Naive B cell (primary cell): ENCODE results near the gene SELENON. TPM values are rescaled to one million over a fixed set of nuclear protein-coding genes. Genes with fewer than 3 reads are reported as not detected.

Source experiments
- ATAC-seq, 2 donors: fragments of 150-1000 bp; cut with Tn5 transposase; 2 replicates each; pipeline ENCODE4 v1.10.0; 2021; ENCODE audit warnings: low read depth in 2 of 2, mild to moderate bottlenecking in 2 of 2, moderate library complexity in 2 of 2
- DNase-seq: peaks from one replicate; pipeline ENCODE4 v3.0.0; 2022
- H3K27ac Mint-ChIP-seq, 6 donors: one replicate each; pipeline ENCODE4 v1.8.0; 2020 to 2022; ENCODE audit warnings: mild to moderate bottlenecking in 6 of 6, mixed read lengths in 6 of 6, moderate library complexity in 5 of 6, inconsistent platforms in 2 of 6
- H3K27me3 Mint-ChIP-seq, 3 donors: one replicate each; pipeline ENCODE4 v1.8.0; 2021 to 2022; ENCODE audit warnings: mixed read lengths in 3 of 3, mild to moderate bottlenecking in 1 of 3
- H3K36me3 Mint-ChIP-seq, 2 donors: one replicate each; pipeline ENCODE4 v1.8.0; 2020 to 2022; ENCODE audit warnings: mixed read lengths in 2 of 2, inconsistent platforms in 1 of 2, mild to moderate bottlenecking in 1 of 2
- H3K4me1 Mint-ChIP-seq, 3 donors: one replicate each; pipeline ENCODE4 v1.8.0; 2020 to 2022; ENCODE audit warnings: mixed read lengths in 3 of 3, inconsistent platforms in 1 of 3, mild to moderate bottlenecking in 1 of 3, moderate library complexity in 1 of 3
- H3K4me3 Mint-ChIP-seq, 8 donors: one replicate each; pipeline ENCODE4 v1.8.0; 2020 to 2022; ENCODE audit warnings: mild to moderate bottlenecking in 8 of 8, mixed read lengths in 8 of 8, moderate library complexity in 8 of 8, inconsistent platforms in 2 of 8
- H3K9me3 Mint-ChIP-seq, 7 donors: one replicate each; pipeline ENCODE4 v1.8.0; 2020 to 2022; ENCODE audit warnings: mixed read lengths in 7 of 7, mild to moderate bottlenecking in 5 of 7, inconsistent platforms in 2 of 7, moderate library complexity in 1 of 7
- polyA plus RNA-seq, 6 donors: library from polyadenylated mRNA; unstranded; fragments of 300-500 nt; fragmentation: Illumina TruSeq; gene quantifications; one replicate each; pipeline ENCODE4 v1.2.3, GENCODE V29; 2021; ENCODE audit warnings: low read depth in 6 of 6

The SELENON gene
- polyA plus RNA-seq, 6 donors from 2014 or later: 1.2 to 3.3 (median 1.3) TPM

DNA sequence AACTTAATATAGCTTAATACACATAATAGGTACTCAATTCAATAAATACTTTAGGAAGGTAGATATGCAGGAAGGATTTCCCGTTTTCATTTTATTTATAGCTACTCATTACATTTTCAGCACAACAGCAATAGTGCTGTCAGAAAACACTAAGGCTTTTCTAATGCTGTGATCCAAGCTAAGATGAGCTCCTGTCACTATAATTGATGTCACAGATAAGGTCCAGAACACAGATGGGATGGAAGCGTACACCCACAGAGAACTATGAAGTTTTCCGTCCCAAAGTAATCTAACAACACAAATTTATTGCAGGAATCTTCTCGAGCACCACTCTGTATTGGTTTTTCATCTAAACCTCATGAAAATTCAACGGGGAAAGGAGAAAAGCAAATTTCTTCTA is 45.7 kb downstream of the SELENON start:
- no peak for ATAC-seq
- peaks cover 0 to under 1% (median 0%) of the 10 kb centered on the region in 7 donors for H3K9me3 Mint-ChIP-seq
- H3K36me3 Mint-ChIP-seq: no peaks in the 10 kb centered on the region
- H3K4me3 Mint-ChIP-seq: no peak overlapping the region
- no peak overlapping the region for H3K27ac Mint-ChIP-seq
- H3K4me1 Mint-ChIP-seq: peaks cover 0 to 3% (median 0%) of the 10 kb centered on the region in 3 donors
- DNase-seq: no peak
- no peaks in the 10 kb centered on the region for H3K27me3 Mint-ChIP-seq

DNA sequence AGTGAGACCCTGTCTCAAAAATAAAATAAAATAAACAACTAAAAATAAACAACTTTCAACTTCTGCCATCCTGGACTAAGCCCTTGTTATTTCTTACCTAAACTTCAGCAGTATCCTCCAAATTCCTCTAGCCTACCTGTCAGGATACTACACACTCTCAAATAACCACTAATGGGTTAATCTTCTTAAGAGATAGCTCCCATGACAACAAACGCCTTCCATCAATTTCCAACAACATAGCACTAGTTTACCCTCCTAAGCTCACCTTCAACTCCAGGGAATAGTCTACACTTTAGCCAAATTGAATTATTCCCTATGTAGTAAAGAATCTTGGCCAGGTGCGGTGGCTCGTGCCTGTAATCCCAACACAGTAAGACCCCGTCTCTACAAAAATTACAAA is 47.9 kb downstream of the SELENON start:
- no peak for ATAC-seq
- Mint-ChIP-seq H3K27me3 (no peaks in the 10 kb centered on the region), H3K36me3 (no peaks in the 10 kb centered on the region), H3K4me3 (no peak overlapping the region), H3K27ac (no peak overlapping the region), H3K9me3 (peaks cover 0 to 2% (median 0%) of the 10 kb centered on the region in 7 donors), H3K4me1 (peaks cover 0 to 3% (median 0%) of the 10 kb centered on the region in 3 donors)
- DNase-seq: no peak

GRCh38 chr1:25848531-25848930 is 48.5 kb downstream of the SELENON start:
- peaks cover 0 to 2% (median 0%) of the 10 kb centered on the region in 7 donors for H3K9me3 Mint-ChIP-seq

GRCh38 chr1:25854554-25854953 is 54.6 kb downstream of the SELENON start:
- peaks cover 0 to 2% (median 0%) of the 10 kb centered on the region in 7 donors for H3K9me3 Mint-ChIP-seq
- H3K27me3 Mint-ChIP-seq: no peaks in the 10 kb centered on the region
- H3K27ac Mint-ChIP-seq: no peak overlapping the region
- no peaks in the 10 kb centered on the region for H3K36me3 Mint-ChIP-seq
- H3K4me1 Mint-ChIP-seq: peaks cover 7 to 12% (median 10%) of the 10 kb centered on the region in 3 donors
- no peak for DNase-seq
- H3K4me3 Mint-ChIP-seq: no peak overlapping the region
- ATAC-seq: no peak

More at GRCh38 chr1:25848531-25848930, 48.5 kb downstream of the SELENON start:
- H3K27me3 Mint-ChIP-seq: no peaks in the 10 kb centered on the region
- H3K4me1 Mint-ChIP-seq: peaks cover 0 to 3% (median 0%) of the 10 kb centered on the region in 3 donors
- no peak for ATAC-seq
- no peak for DNase-seq
- no peaks in the 10 kb centered on the region for H3K36me3 Mint-ChIP-seq
- H3K27ac Mint-ChIP-seq: no peak overlapping the region
- H3K4me3 Mint-ChIP-seq: no peak overlapping the region

GRCh38 chr1:25856856-25857255 is 56.9 kb downstream of the SELENON start:
- H3K4me3 Mint-ChIP-seq: peak overlapping the region in 1 of 8 donors; percentile 2
- no peaks in the 10 kb centered on the region for H3K36me3 Mint-ChIP-seq
- peaks cover 0 to 2% (median 0%) of the 10 kb centered on the region in 7 donors for H3K9me3 Mint-ChIP-seq
- ATAC-seq (no peak), DNase-seq (no peak)
- no peaks in the 10 kb centered on the region for H3K27me3 Mint-ChIP-seq
- no peak overlapping the region for H3K27ac Mint-ChIP-seq
- peaks cover 11 to 29% (median 26%) of the 10 kb centered on the region in 3 donors for H3K4me1 Mint-ChIP-seq

DNA sequence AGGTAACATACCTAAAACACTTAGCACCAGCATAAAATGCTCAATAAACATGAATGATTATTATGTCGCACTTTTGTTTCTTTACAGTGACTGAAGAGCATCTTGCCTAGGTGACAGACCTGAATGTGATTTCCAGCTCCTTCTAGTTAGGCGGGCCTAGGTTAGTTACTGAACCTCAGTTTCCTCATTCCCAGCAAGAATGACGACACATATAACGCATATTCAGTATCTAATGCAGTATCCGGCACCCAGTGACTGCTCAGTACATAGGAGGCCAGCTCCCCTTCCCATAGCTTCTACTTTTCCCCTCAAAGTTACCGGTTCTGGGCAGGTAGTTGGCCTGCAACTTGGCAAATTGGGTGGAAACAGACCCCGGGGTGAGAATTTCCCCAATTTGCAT is 58.5 kb downstream of the SELENON start:
- H3K4me1 Mint-ChIP-seq: peaks cover 11 to 34% (median 26%) of the 10 kb centered on the region in 3 donors
- peak overlapping the region in 2 of 6 donors; percentile 54 to 79 for H3K27ac Mint-ChIP-seq
- ATAC-seq: no peak
- no peaks in the 10 kb centered on the region for H3K27me3 Mint-ChIP-seq
- DNase-seq: no peak
- peak overlapping the region; percentile 84 to 97 (median 92) for H3K4me3 Mint-ChIP-seq
- H3K9me3 Mint-ChIP-seq: no peaks in the 10 kb centered on the region
- H3K36me3 Mint-ChIP-seq: no peaks in the 10 kb centered on the region

- Mint-ChIP-seq H3K4me3 (peak within 1 kb of the TSS; percentile 84 to 97 (median 94)), H3K27me3 (no peaks in the 10 kb centered on the region), H3K36me3 (no peaks in the 10 kb centered on the region), H3K4me1 (peaks cover 11 to 34% (median 26%) of the 10 kb centered on the region in 3 donors), H3K27ac (peak within 1 kb of the TSS; percentile 79 to 99 (median 94)), H3K9me3 (no peaks in the 10 kb centered on the region)
- peak; percentile 86 for DNase-seq
- ATAC-seq: peak; percentile 93 to 94
Measured at GRCh38 chr1:25858906-25859789, 59.2 kb downstream of the SELENON start, which contains the start of gene AUNIP. Gene AUNIP (minus strand): TSS chr1:25859457. CDS start chr1:25859357, 100 bp downstream.

DNA sequence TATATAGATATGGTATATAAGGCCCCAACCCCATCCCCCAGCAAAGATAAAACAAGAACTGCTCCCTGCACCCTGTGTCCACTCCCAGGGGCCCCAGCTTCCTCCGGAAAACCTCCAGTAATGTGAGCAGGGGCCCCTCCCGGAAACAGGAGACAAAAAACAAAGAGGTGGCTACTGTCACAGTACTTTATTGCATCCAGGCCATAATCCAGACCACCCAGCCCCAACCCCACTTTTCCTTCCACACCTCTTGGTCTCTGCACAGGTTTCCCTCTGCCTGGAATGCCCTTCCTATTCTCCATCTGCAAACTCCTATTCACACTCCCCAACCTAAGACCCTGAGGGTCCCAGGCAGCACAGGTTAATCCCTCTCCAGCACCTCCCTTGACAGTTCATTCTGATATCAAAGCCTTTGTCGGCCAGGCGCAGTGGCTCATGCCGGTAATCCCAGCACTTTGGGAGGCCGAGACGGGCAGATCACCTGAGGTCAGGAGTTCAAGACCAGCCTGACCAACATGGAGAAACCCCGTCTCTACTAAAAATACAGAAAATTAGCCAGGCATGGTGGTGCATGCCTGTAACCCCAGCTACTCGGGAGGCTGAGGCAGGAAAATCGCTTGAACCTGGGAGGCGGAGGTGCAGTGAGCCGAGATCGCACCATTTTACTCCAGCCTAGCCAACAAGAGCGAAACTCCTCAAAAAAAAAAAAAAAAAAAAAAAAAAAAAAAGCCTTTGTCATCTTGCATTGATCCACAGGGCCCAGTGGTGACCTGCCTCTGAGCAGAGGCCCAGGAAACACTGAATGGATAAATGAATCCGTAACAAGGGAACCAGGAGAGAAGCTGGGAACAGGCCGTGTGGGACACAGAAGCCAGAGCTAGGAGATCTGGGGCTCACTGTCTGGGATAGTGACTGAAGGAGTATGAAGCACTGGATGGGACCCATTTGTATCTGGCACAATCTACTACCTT is 61.6 kb downstream of the SELENON start:
- peak overlapping the region in 6 of 8 donors; percentile 48 to 93 (median 76) for H3K4me3 Mint-ChIP-seq
- H3K27ac Mint-ChIP-seq: peak overlapping the region in 5 of 6 donors; percentile 46 to 96 (median 73)
- no peak for ATAC-seq
- no peaks in the 10 kb centered on the region for H3K9me3 Mint-ChIP-seq
- H3K4me1 Mint-ChIP-seq: peaks cover 11 to 34% (median 26%) of the 10 kb centered on the region in 3 donors
- H3K27me3 Mint-ChIP-seq: no peaks in the 10 kb centered on the region
- no peaks in the 10 kb centered on the region for H3K36me3 Mint-ChIP-seq
- no peak for DNase-seq

DNA sequence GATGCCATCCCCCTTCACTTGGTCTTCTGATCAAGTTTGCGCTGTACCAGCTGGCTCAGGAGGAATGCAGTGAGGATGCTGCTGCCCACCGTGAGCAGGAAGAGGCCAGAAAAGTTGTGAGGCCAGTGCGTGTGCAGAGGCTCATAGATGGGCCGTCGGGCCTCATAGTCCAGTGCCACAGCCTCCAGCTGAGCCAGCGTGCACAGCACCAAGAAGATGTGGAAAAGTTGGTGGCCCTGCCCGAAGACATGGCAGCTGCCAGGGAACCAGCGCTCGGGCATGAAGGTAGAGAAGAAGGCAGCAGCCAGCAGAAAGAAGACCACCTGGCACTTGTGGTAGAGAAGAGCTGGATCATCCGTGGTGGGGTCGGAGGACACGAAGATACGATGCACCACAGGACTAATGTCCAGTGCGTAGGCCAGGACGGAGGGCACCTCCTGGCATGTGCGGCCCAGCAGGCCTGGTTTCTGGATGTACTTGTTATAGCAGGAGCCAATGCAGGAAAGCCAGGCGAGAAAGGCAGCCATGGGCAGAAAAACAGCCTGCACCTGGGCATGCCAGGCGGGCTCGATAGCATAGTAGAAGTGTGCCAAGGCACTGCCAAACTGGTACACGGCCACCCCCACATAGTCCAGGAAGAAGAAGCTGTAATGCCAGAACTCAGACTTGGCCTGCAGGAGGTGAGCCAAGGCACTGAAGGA is 62.9 kb downstream of the SELENON start:
- Mint-ChIP-seq H3K27ac (peak overlapping the region in 2 of 6 donors; percentile 56 to 78), H3K27me3 (no peaks in the 10 kb centered on the region), H3K9me3 (no peaks in the 10 kb centered on the region), H3K36me3 (no peaks in the 10 kb centered on the region), H3K4me3 (peak overlapping the region in 3 of 8 donors; percentile 25 to 84 (median 60)), H3K4me1 (peaks cover 11 to 34% (median 26%) of the 10 kb centered on the region in 3 donors)
- no peak for DNase-seq
- no peak for ATAC-seq

GRCh38 chr1:25863486-25864262 is 63.7 kb downstream of the SELENON start:
- DNase-seq: no peak
- H3K4me3 Mint-ChIP-seq: no peak overlapping the region
- H3K27me3 Mint-ChIP-seq: no peaks in the 10 kb centered on the region
- no peak overlapping the region for H3K27ac Mint-ChIP-seq
- no peaks in the 10 kb centered on the region for H3K36me3 Mint-ChIP-seq
- no peak for ATAC-seq
- H3K4me1 Mint-ChIP-seq: peaks cover 10 to 30% (median 23%) of the 10 kb centered on the region in 3 donors
- no peaks in the 10 kb centered on the region for H3K9me3 Mint-ChIP-seq

DNA sequence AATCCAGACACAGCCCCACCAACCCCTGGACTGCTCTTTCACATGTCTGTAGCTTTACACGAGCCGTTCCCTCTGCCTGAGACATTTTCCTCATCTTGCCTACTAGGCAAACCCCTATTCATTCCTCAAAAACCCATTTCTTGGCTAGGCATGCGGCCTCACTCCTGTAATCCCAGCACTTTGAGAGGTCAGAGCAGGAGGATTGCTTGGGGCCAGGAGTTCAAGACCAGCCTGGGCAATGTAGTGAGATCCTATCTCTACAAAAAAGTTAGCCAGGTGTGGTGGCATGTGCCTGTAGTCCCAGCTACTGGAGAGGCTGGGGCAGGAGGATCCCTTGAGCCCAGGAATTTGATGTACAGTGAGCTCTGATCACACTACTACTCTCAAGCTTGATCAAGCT is 64.4 kb downstream of the SELENON start:
- peaks cover 5 to 25% (median 16%) of the 10 kb centered on the region in 3 donors for H3K4me1 Mint-ChIP-seq

DNA sequence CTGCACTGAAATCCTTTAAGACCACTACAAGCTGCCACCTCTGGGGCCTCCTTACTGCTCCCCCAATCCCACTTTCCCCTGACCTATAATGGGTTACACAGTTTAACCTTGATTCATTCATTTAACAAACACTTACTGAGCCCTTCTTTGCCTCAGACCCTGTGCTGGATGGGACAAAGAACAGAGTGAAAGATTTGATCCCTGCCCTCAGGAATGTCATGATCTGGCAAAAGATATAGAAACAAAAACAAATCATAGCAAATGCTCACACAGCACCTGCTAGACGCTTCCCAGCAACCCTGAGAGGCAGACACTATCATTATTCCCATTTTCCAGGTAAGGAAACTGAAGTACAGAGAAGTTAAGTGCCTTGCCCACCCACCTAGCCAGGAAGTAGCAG is 66.3 kb downstream of the SELENON start:
- Mint-ChIP-seq H3K9me3 (no peaks in the 10 kb centered on the region), H3K27ac (no peak overlapping the region), H3K4me3 (no peak overlapping the region), H3K4me1 (peaks cover 4 to 10% (median 5%) of the 10 kb centered on the region in 3 donors), H3K36me3 (no peaks in the 10 kb centered on the region), H3K27me3 (no peaks in the 10 kb centered on the region)
- DNase-seq: no peak
- ATAC-seq: no peak

More for the DNA sequence above, 64.4 kb downstream of the SELENON start:
- peak overlapping the region in 1 of 6 donors; percentile 38 for H3K27ac Mint-ChIP-seq
- ATAC-seq (no peak), DNase-seq (no peak)
- H3K9me3 Mint-ChIP-seq: no peaks in the 10 kb centered on the region
- H3K4me3 Mint-ChIP-seq: no peak overlapping the region
- H3K27me3 Mint-ChIP-seq: no peaks in the 10 kb centered on the region
- H3K36me3 Mint-ChIP-seq: no peaks in the 10 kb centered on the region
